Measurements from ENCODE around the gene THOP1.

The THOP1 gene

GRCh38 chr19:2804156-2805004, 19.1 kb downstream of the THOP1 start:
- no peak for DNase-seq (ENCODE audit: low read depth in 3 of 3)

DNA sequence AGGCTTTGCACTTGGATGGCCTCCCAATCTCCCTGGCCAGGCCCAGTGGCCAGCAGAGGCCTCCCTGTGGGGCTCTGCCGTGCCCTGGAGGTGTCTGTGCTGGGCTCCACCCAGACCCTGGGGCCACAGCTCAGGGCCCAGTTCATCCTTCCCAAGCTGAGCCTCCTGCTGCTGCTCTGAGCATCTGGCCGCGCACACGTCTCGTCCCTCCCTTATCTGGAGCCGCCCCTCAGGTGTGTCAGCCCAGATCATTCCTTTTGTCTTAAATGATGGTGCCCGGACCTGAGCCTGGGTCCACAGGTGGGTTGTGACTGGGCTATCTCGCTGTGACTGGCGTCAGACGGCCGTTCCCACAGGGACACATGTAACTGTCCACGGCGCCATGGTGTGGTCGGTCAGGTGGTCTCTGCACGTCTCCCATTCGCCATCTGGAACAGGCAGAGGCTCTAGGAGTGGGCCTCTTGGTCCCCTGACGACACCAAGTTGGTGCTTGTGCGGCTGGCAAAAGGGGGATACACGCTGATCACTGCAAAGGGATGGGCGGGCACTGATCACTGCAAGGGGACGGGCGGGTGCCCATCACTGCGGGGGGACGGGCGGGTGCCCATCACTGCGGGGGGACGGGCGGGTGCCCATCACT, 20.1 kb downstream of the THOP1 start:
- DNase-seq (ENCODE audit: low read depth in 3 of 3), result no peak

DNA sequence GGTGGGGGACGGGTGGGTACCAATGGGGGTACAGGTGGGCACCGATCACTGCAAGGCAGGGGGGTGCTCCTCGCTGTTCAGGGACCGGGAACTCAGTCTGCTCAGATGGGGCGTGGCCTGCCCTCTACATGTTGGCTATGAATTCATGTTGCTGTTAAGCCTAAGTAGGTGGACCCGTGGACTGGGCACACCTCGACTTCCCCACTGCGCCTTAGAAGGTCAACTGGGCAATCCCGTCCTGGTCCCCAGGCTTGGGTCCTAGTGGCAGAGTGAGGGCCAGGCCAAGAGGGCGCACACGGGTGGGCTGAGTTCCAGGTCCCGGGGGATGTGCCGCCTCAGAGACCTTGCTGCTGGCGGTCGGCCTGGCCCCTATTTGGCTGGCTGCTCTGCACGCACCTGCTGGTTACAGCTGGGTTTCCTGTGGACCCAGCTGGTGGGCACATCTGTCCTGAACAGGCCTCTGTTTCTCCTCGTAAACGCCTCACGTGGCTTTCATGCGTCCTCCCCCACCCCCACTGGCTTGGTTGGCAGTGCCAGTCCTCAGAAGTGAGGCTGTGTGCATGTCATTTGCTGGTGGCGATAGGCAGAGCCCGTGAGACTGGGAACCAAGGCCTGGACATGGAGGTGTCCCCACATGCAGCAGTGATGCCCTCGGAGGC, 20.8 kb downstream of the THOP1 start:
- DNase-seq (ENCODE audit: low read depth in 3 of 3), result no peak

GRCh38 chr19:2806736-2807378, 21.6 kb downstream of the THOP1 start:
- no peak for DNase-seq (ENCODE audit: low read depth in 3 of 3)

DNA sequence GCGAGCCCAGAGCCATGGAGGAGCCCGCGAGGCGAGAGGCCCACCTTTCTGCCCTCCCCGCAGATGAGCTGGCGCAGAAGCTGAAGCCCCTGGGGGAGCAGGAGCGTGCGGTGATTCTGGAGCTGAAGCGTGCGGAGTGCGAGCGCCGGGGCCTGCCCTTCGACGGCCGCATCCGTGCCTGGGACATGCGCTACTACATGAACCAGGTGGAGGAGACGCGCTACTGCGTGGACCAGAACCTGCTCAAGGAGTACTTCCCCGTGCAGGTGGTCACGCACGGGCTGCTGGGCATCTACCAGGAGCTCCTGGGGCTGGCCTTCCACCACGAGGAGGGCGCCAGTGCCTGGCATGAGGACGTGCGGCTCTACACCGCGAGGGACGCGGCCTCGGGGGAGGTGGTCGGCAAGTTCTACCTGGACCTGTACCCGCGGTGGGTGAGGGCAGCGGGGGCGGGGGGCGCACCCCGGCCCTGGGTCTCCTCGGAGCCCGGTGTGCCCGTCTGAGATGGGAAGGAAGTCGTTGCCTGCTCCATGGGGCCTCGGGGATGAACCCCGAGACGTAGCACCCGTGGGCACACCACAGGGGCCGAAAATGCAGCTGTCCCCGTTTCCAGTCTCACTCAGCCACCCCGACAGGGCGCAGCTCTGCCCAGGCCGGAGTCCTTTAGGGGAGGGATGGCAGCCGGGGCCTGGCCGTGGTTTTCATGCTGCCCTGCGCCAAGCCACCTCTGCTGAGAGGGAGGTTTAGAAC, 22.3 kb downstream of the THOP1 start:
- no peak for DNase-seq (ENCODE audit: low read depth in 3 of 3)

DNA sequence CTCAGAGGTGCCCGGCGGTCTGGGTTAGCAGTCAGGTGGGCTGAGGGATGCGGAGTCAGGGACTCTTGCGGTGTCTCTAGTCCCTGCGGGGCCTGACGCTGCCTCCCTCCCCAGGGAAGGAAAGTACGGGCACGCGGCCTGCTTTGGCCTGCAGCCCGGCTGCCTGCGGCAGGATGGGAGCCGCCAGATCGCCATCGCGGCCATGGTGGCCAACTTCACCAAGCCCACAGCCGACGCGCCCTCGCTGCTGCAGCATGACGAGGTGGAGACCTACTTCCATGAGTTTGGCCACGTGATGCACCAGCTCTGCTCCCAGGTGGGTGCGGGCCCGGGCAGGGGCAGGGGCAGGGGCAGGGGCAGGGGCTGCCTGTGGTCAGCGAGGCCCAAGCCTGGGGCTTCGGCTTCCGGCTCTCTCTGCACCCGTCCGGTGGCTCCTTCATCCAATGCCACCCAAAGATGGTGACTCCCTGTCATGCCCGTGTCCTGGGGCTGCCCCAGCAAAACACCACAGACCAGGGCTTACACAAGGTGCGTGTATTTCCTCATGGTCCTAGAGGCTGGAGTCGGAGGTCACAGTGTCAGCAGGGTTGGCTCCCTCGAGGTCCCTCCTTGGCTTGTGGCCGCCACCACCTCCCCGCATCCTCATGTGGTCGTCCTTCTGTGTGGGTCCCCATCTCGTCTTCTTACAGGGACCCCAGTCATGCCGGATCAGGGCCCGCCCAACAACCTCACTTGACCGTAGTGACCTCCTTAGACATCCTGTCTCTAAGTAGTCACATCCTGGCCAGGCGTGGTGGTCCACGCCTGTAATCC, 23.0 kb downstream of the THOP1 start:
- DNase-seq (ENCODE audit: low read depth in 3 of 3), result no peak

DNA sequence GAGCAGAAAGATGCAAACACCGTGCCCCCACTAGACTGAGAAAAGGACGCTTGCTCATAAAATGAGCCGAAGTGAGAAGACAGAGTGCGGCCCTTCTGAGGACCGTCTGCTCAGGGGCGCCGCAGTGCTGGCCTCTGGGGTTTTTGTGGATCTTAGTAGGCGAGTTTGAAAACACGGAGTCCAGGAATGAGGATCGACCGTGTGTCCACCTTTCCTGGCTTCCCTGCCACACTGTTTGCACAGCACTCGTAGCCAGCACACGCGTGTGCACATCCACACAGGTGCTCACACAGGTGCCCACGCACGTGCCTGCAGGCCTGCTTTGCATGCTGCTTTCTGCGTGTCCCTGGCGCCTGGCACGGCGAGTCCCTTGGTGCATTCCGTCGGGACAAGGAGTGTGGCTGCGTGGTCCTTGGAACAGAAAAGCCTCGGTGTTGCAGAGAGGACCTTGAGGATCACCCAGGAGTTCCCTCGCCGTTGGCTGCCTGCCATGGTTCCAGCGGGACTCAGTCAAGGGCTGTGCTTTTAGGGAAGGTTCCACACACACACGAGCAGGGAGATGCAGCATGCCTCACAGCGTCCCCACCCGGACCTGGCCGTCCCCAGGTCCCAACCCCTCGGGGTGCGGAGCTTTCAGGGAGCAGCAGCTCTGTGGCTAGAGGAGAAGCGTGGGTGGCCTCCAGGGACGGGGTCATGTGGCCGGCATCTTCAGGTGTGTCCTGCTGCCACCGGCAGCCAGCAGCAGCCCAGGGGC, 24.3 kb downstream of the THOP1 start:
- DNase-seq (ENCODE audit: low read depth in 3 of 3), result no peak

- no peak for DNase-seq (ENCODE audit: low read depth in 3 of 3)
Observed at GRCh38 chr19:2810141-2811091, 25.1 kb downstream of the THOP1 start.

GRCh38 chr19:2811221-2811722, 26.0 kb downstream of the THOP1 start:
- DNase-seq (ENCODE audit: low read depth in 3 of 3), result no peak

GRCh38 chr19:2811735-2812413, 26.6 kb downstream of the THOP1 start:
- DNase-seq (ENCODE audit: low read depth in 3 of 3), result no peak

DNA sequence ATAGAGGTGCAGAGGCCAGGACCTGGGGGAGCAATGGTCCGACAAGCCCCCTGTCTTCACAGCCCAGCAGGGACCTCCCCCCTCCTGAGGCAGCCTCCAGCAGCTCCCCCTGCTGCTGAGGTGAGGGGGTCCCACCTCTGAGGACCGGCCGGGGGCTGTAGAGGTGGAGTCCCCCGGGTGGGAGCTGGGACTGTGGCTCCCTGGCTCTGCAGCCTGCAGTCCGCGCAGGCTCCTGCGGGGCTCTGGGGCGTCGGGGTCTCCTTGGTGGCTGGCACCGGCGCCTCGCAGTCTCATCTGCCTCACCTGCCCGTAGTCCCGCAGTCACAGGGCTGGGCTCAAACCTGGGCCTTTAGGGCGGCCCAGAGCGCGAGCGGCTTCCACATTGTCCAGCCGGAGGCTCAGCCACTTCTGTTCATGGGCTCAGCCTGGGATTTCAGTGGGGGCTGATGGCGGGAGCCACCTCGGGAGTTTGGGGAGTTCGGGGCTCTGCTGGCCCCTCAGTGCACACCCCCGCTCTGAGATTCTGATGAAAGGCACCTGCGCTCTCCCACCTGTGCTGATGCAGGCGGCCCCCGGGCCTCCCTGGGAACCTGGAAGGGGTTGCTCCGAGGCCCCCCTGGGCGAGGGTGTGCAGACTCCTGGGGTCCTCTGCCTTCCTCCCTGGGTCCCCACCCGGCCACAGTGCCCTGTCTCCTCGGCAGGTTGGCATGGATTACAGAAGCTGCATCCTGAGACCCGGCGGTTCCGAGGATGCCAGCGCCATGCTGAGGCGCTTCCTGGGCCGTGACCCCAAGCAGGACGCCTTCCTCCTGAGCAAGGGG, 27.3 kb downstream of the THOP1 start:
- no peak for DNase-seq (ENCODE audit: low read depth in 3 of 3)

DNA sequence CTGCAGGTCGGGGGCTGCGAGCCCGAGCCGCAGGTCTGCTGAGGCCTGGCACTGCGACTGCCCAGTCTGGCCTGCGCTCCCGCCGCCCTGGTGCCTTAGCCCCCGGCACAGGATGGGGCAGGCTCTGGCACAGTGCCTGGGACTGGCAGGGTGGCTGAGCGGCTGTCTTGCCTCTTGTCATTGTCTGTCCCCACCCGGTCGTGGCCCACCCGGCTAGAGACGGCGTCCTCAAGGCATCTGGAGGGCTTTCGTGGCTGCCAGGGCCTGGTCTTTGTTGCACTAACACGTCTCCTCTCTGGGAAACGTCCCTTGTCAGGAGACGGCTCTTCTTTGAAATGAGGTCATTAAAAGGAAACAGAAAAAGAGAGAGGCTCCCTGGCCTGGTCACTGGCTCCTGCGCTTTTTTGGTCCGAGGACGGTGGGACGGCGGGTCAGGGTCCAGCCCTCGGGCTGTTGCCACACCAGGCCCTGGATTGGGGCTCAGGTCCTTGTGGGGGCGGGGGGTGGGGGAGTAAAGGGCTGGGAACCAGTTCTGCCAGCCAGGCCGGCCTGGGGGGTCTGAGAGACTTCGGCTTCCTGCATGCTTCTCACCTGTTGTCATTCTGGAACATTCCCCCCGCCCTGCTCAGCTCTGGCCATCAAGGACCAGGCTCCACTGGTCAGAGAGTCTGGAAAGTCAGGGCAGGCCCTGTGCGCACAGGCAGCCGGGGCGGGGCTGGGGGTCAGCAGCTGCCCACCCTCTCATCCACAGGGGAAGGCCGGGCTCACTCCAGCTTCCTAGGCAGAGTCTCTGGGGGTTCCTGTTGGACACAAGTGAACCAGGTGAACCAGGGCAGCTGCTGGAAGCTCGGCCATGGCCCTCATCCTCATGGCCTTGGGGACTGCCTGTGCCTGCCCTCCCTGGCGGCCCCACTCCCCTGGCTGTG, 28.2 kb downstream of the THOP1 start:
- no peak for DNase-seq (ENCODE audit: low read depth in 3 of 3)

- no peak for DNase-seq (ENCODE audit: low read depth in 3 of 3)
Observed at GRCh38 chr19:2814426-2814825, 29.1 kb downstream of the THOP1 start.

DNA sequence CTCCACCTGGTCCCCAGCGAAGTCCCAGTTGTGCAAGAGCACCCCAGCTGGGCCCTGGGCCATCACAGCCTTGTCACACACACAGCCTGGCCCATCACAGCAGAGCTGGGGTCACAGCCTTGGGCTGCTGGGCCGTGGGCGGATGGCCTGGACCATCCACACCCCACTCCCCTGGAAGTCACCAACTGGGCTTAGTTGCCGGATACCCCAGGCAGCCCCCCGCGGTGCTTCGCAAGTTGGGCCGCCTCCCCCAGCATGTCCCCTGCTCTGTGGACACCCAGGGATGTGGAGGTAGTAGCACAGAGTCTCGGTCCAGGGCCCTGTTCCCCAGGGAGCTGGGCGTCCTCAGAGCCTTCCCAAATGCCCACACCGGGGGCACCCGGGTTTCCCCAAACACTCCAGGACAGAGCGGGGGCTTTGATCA, 29.9 kb downstream of the THOP1 start:
- no peak for DNase-seq (ENCODE audit: low read depth in 3 of 3)

- no peak for DNase-seq (ENCODE audit: low read depth in 3 of 3)
Observed at GRCh38 chr19:2815923-2816322, 30.6 kb downstream of the THOP1 start.

DNA sequence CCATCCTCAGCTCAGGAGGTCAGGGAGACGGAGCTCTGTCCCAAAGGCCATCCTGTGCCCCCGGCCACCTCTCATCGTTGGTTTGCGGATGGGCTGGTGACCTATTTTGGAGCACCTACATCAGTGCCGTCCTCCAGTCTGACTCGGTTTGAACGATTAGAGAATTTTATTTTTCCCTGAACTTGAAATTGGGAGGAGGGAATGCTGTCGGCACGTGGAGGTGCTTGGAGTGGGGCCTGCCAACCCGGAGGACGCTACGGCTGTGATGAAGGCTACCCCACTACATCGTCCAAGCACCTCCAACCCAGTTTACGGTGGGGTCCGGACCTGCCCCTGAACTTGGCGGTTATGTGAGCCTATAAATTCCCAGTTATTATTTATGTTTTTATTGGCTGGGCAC, 31.3 kb downstream of the THOP1 start:
- no peak for DNase-seq (ENCODE audit: low read depth in 3 of 3)

All from stimulated activated CD4-positive, alpha-beta T cell treated with anti-CD3 and anti-CD28 coated beads, TNF-alpha, amount 100 ng/mL, for 24 hours (primary cell).